T47D (cell line): ENCODE measurements around the gene HAVCR2.

ENCODE experiments used
- DNase-seq, 2 experiments: peaks; one replicate each; pipeline versions ENCODE4 v3.0.0 to v3.0.0-alpha.2; 2011 to 2012; ENCODE audit warnings: low read depth in 1 of 2, low spot score in 1 of 2
- JUND ChIP-seq: IDR thresholded peaks from 2 replicates; pipeline ENCODE4 v1.6.1; 2012; ENCODE audit warnings: low read depth
- in situ Hi-C: cut with HindIII; loops from 2 replicates; pipeline ENCODE4 v1.10.0; 2016; ENCODE audit warnings: low sequenced_read_pairs, low pct_unique_long_range_greater_than_20kb

HAVCR2 gene

GRCh38 chr5:157116483-157116954, 7.7 kb upstream of the HAVCR2 start:
- DNase-seq, result no peak
- in situ Hi-C loops, result no loop called here
- TF ChIP-seq JUND, result no peak

GRCh38 chr5:157115502-157115901, 6.7 kb upstream of the HAVCR2 start:
- in situ Hi-C loops, result no loop called here
- DNase-seq, result no peak
- TF ChIP-seq JUND, result no peak

GRCh38 chr5:157115012-157115411, 6.2 kb upstream of the HAVCR2 start:
- no peak for DNase-seq
- TF ChIP-seq JUND, result no peak
- in situ Hi-C loops, result no loop called here

GRCh38 chr5:157113002-157113401, 4.2 kb upstream of the HAVCR2 start:
- TF ChIP-seq JUND, result no peak
- in situ Hi-C loops, result no loop called here
- DNase-seq, result no peak

- in situ Hi-C loops, result no loop called here
- TF ChIP-seq JUND, result no peak
- no peak for DNase-seq
Measured at GRCh38 chr5:157109744-157110143, 900 bp upstream of the HAVCR2 start.

GRCh38 chr5:157107508-157107907, 1.3 kb downstream of the HAVCR2 start:
- in situ Hi-C loops, result no loop called here
- TF ChIP-seq JUND, result no peak
- DNase-seq, result peak in 1 of 2 experiments; percentile 16

GRCh38 chr5:157106630-157107461, 2.0 kb downstream of the HAVCR2 start:
- in situ Hi-C loops, result no loop called here
- no peak for DNase-seq
- TF ChIP-seq JUND, result no peak

GRCh38 chr5:157100140-157100679, 8.6 kb downstream of the HAVCR2 start:
- DNase-seq, result no peak
- in situ Hi-C loops, result no loop called here
- no peak for TF ChIP-seq JUND

- in situ Hi-C loops, result no loop called here
Measured at GRCh38 chr5:157088342-157088990, 20.4 kb downstream of the HAVCR2 start.

GRCh38 chr5:157086751-157087359, 22.0 kb downstream of the HAVCR2 start:
- no peak for DNase-seq
- no peak for TF ChIP-seq JUND
- in situ Hi-C loops, result no loop called here

More at GRCh38 chr5:157088342-157088990, 20.4 kb downstream of the HAVCR2 start:
- TF ChIP-seq JUND, result no peak
- DNase-seq, result no peak

- in situ Hi-C loops, result no loop called here
- no peak for DNase-seq
- no peak for TF ChIP-seq JUND
Measured at GRCh38 chr5:157085930-157086329, 22.9 kb downstream of the HAVCR2 start.

- TF ChIP-seq JUND, result no peak
- in situ Hi-C loops, result no loop called here
- DNase-seq, result peak in 1 of 2 experiments; percentile 17
Measured at GRCh38 chr5:157080286-157080685, 28.6 kb downstream of the HAVCR2 start.
